HCT116 (cell line): Measurements from ENCODE around the gene PIAS4. TPM values are rescaled to one million over a fixed set of nuclear protein-coding genes. Genes with fewer than 3 reads are reported as not detected.

Experiments
- ATAC-seq: fragments of 200-7000 bp; cut with Tn5 transposase; 2 replicates; pipeline ENCODE4 v1.9.1; 2020; ENCODE audit warnings: mild to moderate bottlenecking, moderate library complexity
- BruUV-seq: library from RNA; stranded (reverse); fragments of 400-500 nt; replicated peaks from 2 replicates; lab custom pipeline; 2021; lab: Mats Ljungman, UMichigan
- CTCF ChIA-PET: fragments of 300-600 bp; sonication (Branson Sonifier 250); formaldehyde crosslinking; loops from one replicate; lab custom pipeline; 2021; ENCODE audit warnings: antibody characterized with exemption; lab: Charles Lee
- POLR2A ChIA-PET: fragments of 300-600, 350-600 bp; sonication (Branson Sonifier 250); formaldehyde crosslinking; loops from one replicate; lab custom pipeline; 2021; ENCODE audit warnings: antibody characterized with exemption; lab: Charles Lee
- RAD21 ChIA-PET, 2 experiments: fragments of 300-600 bp; sonication (Branson Sonifier 250); formaldehyde crosslinking; loops; one replicate each; lab custom pipeline; 2023; ENCODE audit warnings: low total read pairs in 2 of 2; ENCODE audit not compliant: uncharacterized antibody in 2 of 2, unreplicated experiment in 2 of 2, low non-redundant PET in 1 of 2; lab: Charles Lee
- DNase-seq: peaks from one replicate; pipeline ENCODE4 v3.0.0-alpha.2; 2010; ENCODE audit warnings: low read depth, low spot score
- H2AFZ ChIP-seq: fragments of 200-600 bp; shearing (Covaris generic), sonication (generic); 2 replicates; pipeline ENCODE4 v1.6.1; 2017; ENCODE audit warnings: low read depth, mixed run types, mixed read lengths, antibody characterized with exemption, low read length; ENCODE audit not compliant: poor library complexity, severe bottlenecking
- H3K27ac ChIP-seq: 2 replicates; pipeline ENCODE4 v1.5.1; 2012; ENCODE audit warnings: low read depth, low read length
- H3K27me3 ChIP-seq: fragments of 200-600 bp; sonication (generic); 2 replicates; pipeline ENCODE4 v1.6.1; 2016; ENCODE audit warnings: mixed run types, low read length, mixed read lengths; ENCODE audit not compliant: insufficient read depth
- H3K36me3 ChIP-seq, 2 experiments: fragments of 200-500 bp in 1 of 2; fragments of 200-600 bp in 1 of 2; sonication (Bioruptor generic) in 1 of 2; sonication (generic) in 1 of 2; 2 replicates each; pipeline versions ENCODE4 v1.5.1 to v1.6.1; 2014 to 2016; ENCODE audit warnings: low read length in 2 of 2, inconsistent platforms in 1 of 2, mixed read lengths in 1 of 2, mixed run types in 1 of 2; ENCODE audit not compliant: insufficient read depth in 2 of 2, control insufficient read depth in 1 of 2
- H3K4me1 ChIP-seq, 2 experiments: fragments of 200-600 bp in 1 of 2; sonication (generic) in 1 of 2; 2 replicates each; pipeline versions ENCODE4 v1.5.1 to v1.6.1; 2012 to 2017; ENCODE audit warnings: low read length in 2 of 2, inconsistent platforms in 1 of 2, mild to moderate bottlenecking in 1 of 2, mixed read lengths in 1 of 2, mixed run types in 1 of 2, moderate library complexity in 1 of 2; ENCODE audit not compliant: insufficient read depth in 2 of 2, control insufficient read depth in 1 of 2
- H3K4me2 ChIP-seq: fragments of 200-600 bp; sonication (generic); 2 replicates; pipeline ENCODE4 v1.6.1; 2017; ENCODE audit warnings: mixed run types, low read length, mixed read lengths
- H3K4me3 ChIP-seq, 2 experiments: fragments of 200-600 bp in 1 of 2; sonication (generic) in 1 of 2; replicated peaks in 1 of 2; 2 replicates each; pipeline ENCODE4 v1.5.1; 2011 to 2016; ENCODE audit warnings: low read length in 2 of 2, control low read depth in 1 of 2, low read depth in 1 of 2, mild to moderate bottlenecking in 1 of 2, mixed read lengths in 1 of 2, mixed run types in 1 of 2
- H3K79me2 ChIP-seq: fragments of 200-600 bp; sonication (generic); 2 replicates; pipeline ENCODE4 v1.6.1; 2017; ENCODE audit warnings: mild to moderate bottlenecking, mixed run types, low read length, moderate library complexity, mixed read lengths; ENCODE audit not compliant: insufficient read depth
- H3K9ac ChIP-seq: fragments of 200-600 bp; sonication (generic); 2 replicates; pipeline ENCODE4 v1.6.1; 2016; ENCODE audit warnings: low read length, mixed read lengths
- H3K9me2 ChIP-seq: fragments of 200-600 bp; sonication (generic), shearing (Covaris generic); 2 replicates; pipeline ENCODE4 v1.6.1; 2017; ENCODE audit warnings: mixed run types, mild to moderate bottlenecking, moderate library complexity; ENCODE audit not compliant: insufficient read depth
- H3K9me3 ChIP-seq, 2 experiments: fragments of 200-500 bp in 1 of 2; fragments of 200-600 bp in 1 of 2; sonication (Bioruptor generic) in 1 of 2; sonication (generic) in 1 of 2; 2 replicates each; pipeline ENCODE4 v1.6.1; 2014 to 2017; ENCODE audit warnings: low read length in 2 of 2, mixed read lengths in 2 of 2, inconsistent platforms in 1 of 2, low read depth in 1 of 2, mild to moderate bottlenecking in 1 of 2, mixed run types in 1 of 2, moderate library complexity in 1 of 2; ENCODE audit not compliant: control insufficient read depth in 1 of 2, insufficient read depth in 1 of 2
- H4K20me1 ChIP-seq: fragments of 200-600 bp; sonication (generic), shearing (Covaris generic); 2 replicates; pipeline ENCODE4 v1.6.1; 2017; ENCODE audit warnings: mixed run types, mild to moderate bottlenecking, moderate library complexity; ENCODE audit not compliant: insufficient read depth
- CBX3 ChIP-seq: IDR thresholded peaks from 2 replicates; pipeline ENCODE4 v1.6.1; 2012; ENCODE audit warnings: low read depth
- EGR1 ChIP-seq: IDR thresholded peaks from 2 replicates; pipeline ENCODE4 v1.6.1; 2012; ENCODE audit warnings: low read depth
- EZH2 ChIP-seq: fragments of 200-600 bp; sonication (generic); IDR thresholded peaks from 2 replicates; pipeline ENCODE4 v1.6.1; 2017; ENCODE audit warnings: antibody characterized with exemption, mixed run types
- EZH2phosphoT487 ChIP-seq: fragments of 200-600 bp; IDR thresholded peaks from 2 replicates; pipeline ENCODE4 v1.6.1; 2018; ENCODE audit warnings: antibody characterized with exemption, borderline replicate concordance
- FOSL1 ChIP-seq: IDR thresholded peaks from 2 replicates; pipeline ENCODE4 v1.6.1; 2012; ENCODE audit warnings: low read depth
- JUND ChIP-seq: IDR thresholded peaks from 2 replicates; pipeline ENCODE4 v1.6.1; 2012
- POLR2A ChIP-seq: IDR thresholded peaks from 2 replicates; pipeline ENCODE4 v1.7.0; 2011; ENCODE audit warnings: borderline replicate concordance; ENCODE audit not compliant: insufficient read depth, insufficient read length; ENCODE audit errors: extremely low read depth
- RAD21 ChIP-seq: IDR thresholded peaks from 2 replicates; pipeline ENCODE4 v1.6.1; 2012; ENCODE audit warnings: low read depth, mild to moderate bottlenecking
- SP1 ChIP-seq: IDR thresholded peaks from 2 replicates; pipeline ENCODE4 v1.6.1; 2012; ENCODE audit warnings: low read depth
- SRF ChIP-seq: IDR thresholded peaks from 2 replicates; pipeline ENCODE4 v1.6.1; 2012; ENCODE audit warnings: low read depth
- ZFX ChIP-seq: fragments of 450-650 bp; IDR thresholded peaks from 2 replicates; pipeline ENCODE4 v1.6.1; 2017
- ZNF274 ChIP-seq: fragments of 200-500 bp; sonication (Bioruptor generic); IDR thresholded peaks from 2 replicates; pipeline ENCODE4 v1.6.1; 2014; ENCODE audit warnings: mild to moderate bottlenecking, low read depth, low read length, inconsistent platforms
- intact Hi-C: fragments of 100-400 bp; cut with micrococcal nuclease; formaldehyde crosslinking; loops from 2 replicates; pipeline ENCODE4 v1.10.0; 2022
- total RNA-seq: library from RNA; stranded (reverse); gene quantifications from one replicate; pipeline ENCODE4 v1.2.1, GENCODE V29; 2021; ENCODE audit not compliant: unreplicated experiment
- TF ChIP-seq, protein P1 (sequence below): IDR thresholded peaks from 2 replicates; pipeline ENCODE4 v1.6.1; 2012
- TF ChIP-seq, protein P2 (sequence below): IDR thresholded peaks from 2 replicates; pipeline ENCODE4 v1.6.1; 2012
- TF ChIP-seq, protein P3 (sequence below): IDR thresholded peaks from 2 replicates; pipeline ENCODE4 v1.6.1; 2011; ENCODE audit warnings: mild to moderate bottlenecking, low read length, moderate library complexity; ENCODE audit not compliant: insufficient replicate concordance; ENCODE audit errors: extremely low read depth
- TF ChIP-seq, protein P4 (sequence below), 3 experiments: fragments of 200-600 bp in 1 of 3; sonication (generic) in 1 of 3; IDR thresholded peaks in 2 of 3; conservative IDR thresholded peaks in 1 of 3; 2 replicates each; pipeline ENCODE4 v1.5.1; 2012 to 2017; ENCODE audit warnings: low read depth in 2 of 3, low read length in 2 of 3, antibody characterized with exemption in 1 of 3, borderline replicate concordance in 1 of 3, control low read depth in 1 of 3, mild to moderate bottlenecking in 1 of 3, mixed read lengths in 1 of 3, mixed run types in 1 of 3, moderate library complexity in 1 of 3; ENCODE audit not compliant: insufficient read depth in 1 of 3

PIAS4 gene
- total RNA-seq, 1 experiment from 2014 or later, result 28.4 TPM

DNA sequence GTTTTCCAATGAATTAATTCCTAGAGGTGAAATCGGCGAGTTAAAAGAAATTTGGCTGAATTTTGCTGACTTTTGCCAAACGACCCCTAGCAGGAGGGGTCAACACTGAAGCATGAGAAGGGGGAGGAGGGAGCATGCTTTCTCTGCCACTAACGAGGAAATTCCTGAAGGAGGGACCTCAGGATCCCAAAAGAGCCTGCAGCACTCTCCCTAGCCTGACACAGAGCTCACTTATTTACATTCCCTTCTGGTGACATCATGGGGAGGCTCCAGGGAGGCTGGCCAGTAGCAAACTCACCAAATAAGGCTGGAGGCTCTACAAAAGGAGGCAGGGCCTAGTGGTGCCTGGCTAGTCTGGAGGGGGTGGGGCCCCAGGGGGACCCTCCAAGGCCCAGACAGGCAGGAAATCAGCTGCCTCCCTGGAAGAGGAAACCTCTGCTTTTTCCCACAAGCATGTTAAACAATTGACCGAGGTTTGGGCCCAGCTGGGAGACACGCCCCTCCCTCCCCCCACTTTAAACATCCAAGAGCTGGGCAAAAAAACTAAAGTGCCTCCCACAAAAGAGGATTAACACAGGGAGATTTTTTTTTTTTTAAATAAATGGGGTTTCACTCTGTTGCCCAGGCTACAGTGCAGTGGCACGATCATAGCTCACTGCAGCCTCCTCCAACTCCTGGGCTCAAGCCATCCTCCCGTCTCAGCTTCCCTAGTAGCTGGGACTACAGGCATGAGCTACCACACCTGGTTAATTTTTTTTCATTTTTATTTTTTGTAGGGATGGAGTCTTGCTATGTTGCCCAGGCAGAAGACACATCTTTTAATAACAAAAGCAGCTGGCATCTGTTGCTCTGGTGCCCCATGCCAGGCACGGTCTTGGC lies 38.7 kb upstream of the PIAS4 start:
- no peak overlapping the region for H2AFZ ChIP-seq
- H3K4me3 ChIP-seq, result peak overlapping the region; percentile 82 to 96; a peak in 3 of 4 replicates
- H3K79me2 ChIP-seq, result peaks cover 54% of the 10 kb centered on the region
- H4K20me1 ChIP-seq, result no peaks in the 10 kb centered on the region
- H3K4me1 ChIP-seq, result peaks cover 15 to 30% of the 10 kb centered on the region in 2 experiments
- H3K27me3 ChIP-seq, result no peaks in the 10 kb centered on the region
- TF ChIP-seq RAD21, result no peak; the same call in 1 of the 2 replicates
- TF ChIP-seq EGR1, result no peak
- no peak for TF ChIP-seq EZH2
- TF ChIP-seq, protein P1, sequence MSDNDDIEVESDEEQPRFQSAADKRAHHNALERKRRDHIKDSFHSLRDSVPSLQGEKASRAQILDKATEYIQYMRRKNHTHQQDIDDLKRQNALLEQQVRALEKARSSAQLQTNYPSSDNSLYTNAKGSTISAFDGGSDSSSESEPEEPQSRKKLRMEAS, result 0 out of 2 replicates have a peak, but pooled peaks have one; percentile 21
- peak; percentile 6; the same call in 1 of the 2 replicates for TF ChIP-seq SP1
- TF ChIP-seq EZH2phosphoT487, result no peak
- TF ChIP-seq SRF, result peak; percentile 98
- TF ChIP-seq, protein P2, sequence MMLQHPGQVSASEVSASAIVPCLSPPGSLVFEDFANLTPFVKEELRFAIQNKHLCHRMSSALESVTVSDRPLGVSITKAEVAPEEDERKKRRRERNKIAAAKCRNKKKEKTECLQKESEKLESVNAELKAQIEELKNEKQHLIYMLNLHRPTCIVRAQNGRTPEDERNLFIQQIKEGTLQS, result no peak; the same call in 1 of the 2 replicates
- peak; percentile 76 for TF ChIP-seq JUND
- TF ChIP-seq POLR2A, result no peak
- TF ChIP-seq CBX3, result no peak
- TF ChIP-seq, protein P3, sequence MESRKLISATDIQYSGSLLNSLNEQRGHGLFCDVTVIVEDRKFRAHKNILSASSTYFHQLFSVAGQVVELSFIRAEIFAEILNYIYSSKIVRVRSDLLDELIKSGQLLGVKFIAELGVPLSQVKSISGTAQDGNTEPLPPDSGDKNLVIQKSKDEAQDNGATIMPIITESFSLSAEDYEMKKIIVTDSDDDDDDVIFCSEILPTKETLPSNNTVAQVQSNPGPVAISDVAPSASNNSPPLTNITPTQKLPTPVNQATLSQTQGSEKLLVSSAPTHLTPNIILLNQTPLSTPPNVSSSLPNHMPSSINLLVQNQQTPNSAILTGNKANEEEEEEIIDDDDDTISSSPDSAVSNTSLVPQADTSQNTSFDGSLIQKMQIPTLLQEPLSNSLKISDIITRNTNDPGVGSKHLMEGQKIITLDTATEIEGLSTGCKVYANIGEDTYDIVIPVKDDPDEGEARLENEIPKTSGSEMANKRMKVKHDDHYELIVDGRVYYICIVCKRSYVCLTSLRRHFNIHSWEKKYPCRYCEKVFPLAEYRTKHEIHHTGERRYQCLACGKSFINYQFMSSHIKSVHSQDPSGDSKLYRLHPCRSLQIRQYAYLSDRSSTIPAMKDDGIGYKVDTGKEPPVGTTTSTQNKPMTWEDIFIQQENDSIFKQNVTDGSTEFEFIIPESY, result no peak
- TF ChIP-seq ZFX, result no peak
- TF ChIP-seq FOSL1, result peak; percentile 62; the same call in 1 of the 2 replicates
- no peak for TF ChIP-seq ZNF274
- TF ChIP-seq, protein P4, sequence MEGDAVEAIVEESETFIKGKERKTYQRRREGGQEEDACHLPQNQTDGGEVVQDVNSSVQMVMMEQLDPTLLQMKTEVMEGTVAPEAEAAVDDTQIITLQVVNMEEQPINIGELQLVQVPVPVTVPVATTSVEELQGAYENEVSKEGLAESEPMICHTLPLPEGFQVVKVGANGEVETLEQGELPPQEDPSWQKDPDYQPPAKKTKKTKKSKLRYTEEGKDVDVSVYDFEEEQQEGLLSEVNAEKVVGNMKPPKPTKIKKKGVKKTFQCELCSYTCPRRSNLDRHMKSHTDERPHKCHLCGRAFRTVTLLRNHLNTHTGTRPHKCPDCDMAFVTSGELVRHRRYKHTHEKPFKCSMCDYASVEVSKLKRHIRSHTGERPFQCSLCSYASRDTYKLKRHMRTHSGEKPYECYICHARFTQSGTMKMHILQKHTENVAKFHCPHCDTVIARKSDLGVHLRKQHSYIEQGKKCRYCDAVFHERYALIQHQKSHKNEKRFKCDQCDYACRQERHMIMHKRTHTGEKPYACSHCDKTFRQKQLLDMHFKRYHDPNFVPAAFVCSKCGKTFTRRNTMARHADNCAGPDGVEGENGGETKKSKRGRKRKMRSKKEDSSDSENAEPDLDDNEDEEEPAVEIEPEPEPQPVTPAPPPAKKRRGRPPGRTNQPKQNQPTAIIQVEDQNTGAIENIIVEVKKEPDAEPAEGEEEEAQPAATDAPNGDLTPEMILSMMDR (IDR thresholded peaks at IDR 0.05 in 2 of 3, conservative IDR thresholded peaks at IDR 0.05 in 1 of 3; ENCODE audit: borderline replicate concordance in 1 of 3, insufficient read depth in 1 of 3, low read depth in 2 of 3, low read length in 2 of 3), result no peak
- peak overlapping the region; percentile 76 for H3K27ac ChIP-seq
- intact Hi-C loops, result no loop called here
- no peaks in the 10 kb centered on the region for H3K9me2 ChIP-seq
- peaks cover 9 to 24% of the 10 kb centered on the region in 2 experiments; a peak in 2 of 4 replicates for H3K36me3 ChIP-seq
- ChIA-PET CTCF (interaction anchor here (0.7 to 1.4 kb wide), 8 partner anchors 16 to 411 kb away, joined by 3 to 11 read pairs (median 3); partner anchors contain the start of gene EEF2), RAD21 (no interaction called here), POLR2A (interaction anchor here (0.6 to 5.4 kb wide), 7 partner anchors 11 to 117 kb away, joined by 3 to 60 read pairs (median 5); partner anchors contain the start of gene EEF2)
- H3K9ac ChIP-seq, result peak overlapping the region; percentile 99
- peak overlapping the region; percentile 83 for H3K4me2 ChIP-seq
- H3K9me3 ChIP-seq, result no peaks in the 10 kb centered on the region
- ATAC-seq, result peak; percentile 59
- DNase-seq, result peak; percentile 85
- no TSS peak for BruUV-seq
